HG03460 (cell line): Measurements from ENCODE around the gene DENND1B.
"Not testable (repeated sequence)": the region's sequence is repeated elsewhere in the genome, so short reads cannot be mapped to it uniquely, and the experiment has no call there.

Experiments used
- ATAC-seq: cut with Tn5 transposase; IDR thresholded peaks from one replicate; pipeline ENCODE4 v1.9.1; 2021; ENCODE audit not compliant: unreplicated experiment

Gene DENND1B

DNA sequence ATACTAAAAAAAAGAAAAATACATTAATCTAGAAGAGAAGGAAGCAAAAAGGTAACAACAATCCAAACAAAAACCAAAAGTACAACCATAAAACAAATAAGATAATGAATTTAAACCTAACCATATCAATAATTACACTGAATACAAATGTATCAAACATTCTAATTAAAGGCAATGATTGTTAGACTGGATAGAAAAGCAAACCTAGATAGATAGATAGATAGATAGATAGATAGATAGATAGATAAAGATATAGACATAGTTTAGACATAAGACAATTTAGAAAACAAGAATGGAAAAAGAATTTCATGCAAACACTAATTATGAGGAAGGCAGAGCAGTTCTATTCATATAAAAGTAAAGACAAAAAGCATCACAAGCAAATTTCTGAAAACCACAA lies 24.9 kb downstream of the DENND1B start:
- no peak for ATAC-seq

DNA sequence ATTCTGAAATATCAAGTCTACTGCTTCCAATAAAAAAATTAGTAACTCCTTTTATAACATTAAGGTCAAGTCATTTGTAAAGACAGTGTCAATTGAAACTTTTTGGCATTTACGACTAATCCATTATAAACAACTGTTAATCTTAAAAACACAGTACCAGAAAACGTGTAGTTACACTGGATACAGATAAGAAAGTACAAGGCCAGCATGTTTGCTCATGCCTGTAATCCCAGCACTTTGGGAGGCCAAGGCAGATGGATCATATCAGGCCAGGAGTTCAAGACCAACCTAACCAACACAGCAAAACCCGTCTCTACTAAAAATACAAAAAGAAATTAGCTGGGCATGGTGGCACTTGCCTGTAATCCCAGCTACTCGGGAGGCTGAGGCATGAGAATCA lies 29.4 kb downstream of the DENND1B start:
- no peak for ATAC-seq

- ATAC-seq: no peak
Measured at GRCh38 chr1:197744979-197745378, 30.3 kb downstream of the DENND1B start.

DNA sequence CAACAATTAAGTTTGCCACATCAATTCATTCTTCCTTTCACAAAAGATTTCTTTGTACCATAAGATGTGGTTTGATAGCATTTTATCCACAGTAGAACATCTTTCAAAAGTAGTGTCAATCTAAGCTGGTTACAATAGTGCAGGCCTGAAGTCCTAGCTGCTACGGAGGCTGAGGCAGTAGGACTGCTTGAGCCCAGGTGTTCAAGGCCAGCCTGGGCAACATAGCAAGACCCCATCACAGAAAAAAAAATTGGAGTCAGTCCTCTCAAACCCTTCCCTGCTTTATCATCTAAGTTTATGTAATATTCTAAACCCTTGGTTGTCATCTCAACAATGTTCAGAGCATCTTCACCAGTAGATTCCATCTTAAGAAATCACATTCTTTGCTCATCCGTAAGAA lies 31.7 kb downstream of the DENND1B start:
- no peak for ATAC-seq

- ATAC-seq: no peak
Measured at GRCh38 chr1:197740992-197741391, 34.3 kb downstream of the DENND1B start.

DNA sequence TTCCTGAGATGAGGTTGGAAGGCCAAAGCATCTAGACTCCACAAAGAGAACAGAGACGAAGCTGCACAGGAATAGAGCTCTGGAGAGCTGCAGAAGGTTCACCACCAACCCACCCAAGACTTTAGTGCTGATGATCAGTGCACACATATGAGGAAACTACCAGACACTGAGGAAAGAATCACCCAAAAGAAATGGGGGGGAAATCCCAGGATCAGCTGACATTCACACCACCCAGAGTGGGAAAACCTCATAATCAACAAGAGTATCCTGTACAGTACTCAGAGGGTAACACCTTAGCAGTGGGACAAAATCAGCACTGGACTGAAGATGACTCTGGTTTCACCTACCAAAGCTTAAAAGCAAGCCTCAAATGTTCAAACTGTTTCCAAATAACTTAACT lies 36.4 kb downstream of the DENND1B start:
- no peak for ATAC-seq

DNA sequence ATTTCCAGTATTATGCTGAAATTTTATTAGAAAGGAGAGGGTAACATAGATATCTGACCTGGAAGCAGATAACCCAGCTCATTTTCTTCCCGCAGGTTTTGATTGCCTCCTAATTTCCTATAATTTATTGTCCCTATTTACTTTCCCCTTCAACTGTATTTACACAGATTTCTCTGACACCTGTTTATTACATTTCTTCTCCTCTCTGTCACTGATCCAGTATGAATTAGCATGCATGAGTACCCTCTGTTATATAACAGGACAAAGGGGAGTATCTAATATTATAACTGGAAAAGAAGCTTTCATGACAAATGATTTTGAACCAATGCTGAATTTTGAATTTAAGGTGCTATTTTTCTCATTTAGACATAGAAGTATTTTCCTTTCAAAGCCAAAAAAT lies 37.4 kb downstream of the DENND1B start:
- ATAC-seq: no peak

DNA sequence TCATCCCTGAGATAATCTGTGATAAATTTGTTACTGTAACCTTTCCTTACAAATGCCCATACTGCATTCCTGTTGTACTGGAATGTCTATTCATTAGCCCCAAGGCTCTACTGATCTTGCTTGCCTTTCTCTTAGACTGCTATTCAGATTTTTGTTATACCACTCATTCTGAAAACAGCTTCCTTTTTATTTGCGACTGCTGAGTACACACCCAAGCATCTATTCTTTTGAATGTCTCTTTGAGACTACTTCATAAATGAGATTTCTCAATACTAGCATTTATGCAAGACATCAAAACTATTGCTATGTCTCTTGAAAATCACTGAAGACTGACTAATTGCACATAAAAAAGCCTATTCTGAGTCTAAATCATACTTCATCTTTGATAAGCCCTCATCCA lies 38.6 kb downstream of the DENND1B start:
- no peak for ATAC-seq

- ATAC-seq: no peak
Measured at GRCh38 chr1:197735461-197735860, 39.8 kb downstream of the DENND1B start.

DNA sequence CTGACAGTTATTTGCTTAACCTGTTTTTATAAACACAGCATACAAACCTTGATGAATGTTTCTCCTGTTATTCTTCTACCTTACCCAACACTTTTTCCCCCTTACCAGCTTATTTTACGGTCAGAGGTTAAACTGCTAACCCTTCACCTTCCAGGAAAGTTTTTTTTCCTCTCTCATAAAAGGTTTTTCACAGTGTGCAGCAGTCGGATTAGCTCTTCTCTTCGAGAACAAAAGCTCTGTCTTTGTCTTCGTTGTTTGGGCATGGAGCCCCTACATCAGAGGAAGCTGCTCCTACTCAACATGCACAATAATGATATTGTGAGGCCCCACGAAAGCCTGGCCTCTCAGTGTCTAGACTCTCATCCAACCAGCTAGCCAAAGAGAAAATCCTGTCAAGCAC lies 42.0 kb downstream of the DENND1B start:
- ATAC-seq: no peak

DNA sequence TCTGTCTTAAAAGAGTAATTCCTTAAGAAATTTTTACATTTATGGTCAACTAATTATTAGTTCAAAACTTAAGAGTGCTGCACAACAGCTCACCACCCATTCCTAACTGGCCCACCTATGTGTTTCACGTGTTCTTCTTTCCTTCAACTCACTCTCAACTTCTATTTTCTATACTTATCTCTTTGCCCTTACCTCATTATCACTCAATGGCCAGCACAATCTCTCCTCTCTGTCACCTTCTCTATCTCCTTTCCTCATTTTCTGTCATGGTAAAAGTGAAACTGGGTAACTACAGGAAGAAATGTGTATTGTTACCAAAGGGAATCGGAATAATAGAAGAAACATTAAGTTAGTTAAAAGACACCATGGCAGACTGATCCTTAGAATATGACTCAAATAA lies 43.1 kb downstream of the DENND1B start:
- no peak for ATAC-seq

DNA sequence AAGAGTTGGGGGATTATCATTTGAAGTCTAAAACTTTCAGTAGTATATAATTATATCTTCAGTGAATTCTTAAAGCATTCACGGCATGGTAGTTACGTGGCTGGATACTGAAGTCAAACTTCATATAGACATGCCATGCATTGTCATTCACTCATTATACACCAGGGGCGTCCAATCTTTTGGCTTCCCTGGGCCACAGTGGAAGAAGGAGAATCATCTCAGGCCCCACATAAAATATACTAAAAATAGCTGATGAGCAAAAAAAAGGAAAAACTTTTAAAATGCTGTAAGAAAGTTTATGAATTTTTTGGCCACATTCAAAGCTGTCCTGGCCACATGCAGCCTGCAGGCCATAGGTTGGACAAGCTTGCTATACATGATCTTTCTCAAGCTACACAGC lies 43.8 kb downstream of the DENND1B start:
- no peak for ATAC-seq

- no peak for ATAC-seq
Measured at GRCh38 chr1:197725976-197726375, 49.3 kb downstream of the DENND1B start.

DNA sequence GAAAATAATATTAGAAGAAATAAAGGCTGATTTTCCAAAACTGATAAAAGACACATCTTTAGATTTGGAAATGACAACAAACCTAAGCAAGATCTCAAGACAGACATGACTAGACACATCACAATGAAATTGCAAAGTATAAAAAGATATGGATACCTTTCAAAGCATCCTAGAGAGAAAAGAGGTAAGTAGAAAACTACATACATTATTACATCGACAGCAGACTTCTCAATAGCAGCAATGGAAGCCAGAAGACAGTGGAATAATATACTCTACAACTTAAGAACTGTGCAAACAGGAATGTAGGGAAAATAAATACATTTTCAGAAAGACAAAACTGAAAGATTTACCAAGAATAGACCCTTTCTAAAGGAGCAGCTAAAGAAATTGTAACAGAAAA lies 50.2 kb downstream of the DENND1B start:
- no peak for ATAC-seq

DNA sequence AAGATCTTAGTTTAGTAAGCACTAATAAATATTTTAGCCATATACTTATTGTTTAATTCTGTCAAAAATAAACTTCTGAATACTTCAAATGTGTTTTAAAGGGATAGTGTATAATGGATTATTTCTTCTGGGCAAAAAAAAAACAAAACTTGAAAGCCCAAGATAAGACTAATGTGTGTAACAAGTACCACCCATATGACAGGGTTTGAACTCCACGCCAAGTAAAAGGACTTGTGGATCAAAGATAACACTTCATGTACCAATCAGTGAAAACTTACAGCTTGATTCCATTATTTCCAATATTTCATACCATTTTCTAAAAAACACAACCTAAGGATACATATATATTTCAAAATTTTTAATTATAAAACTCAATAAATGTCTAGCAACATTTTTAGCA lies 59.5 kb downstream of the DENND1B start:
- no peak for ATAC-seq

DNA sequence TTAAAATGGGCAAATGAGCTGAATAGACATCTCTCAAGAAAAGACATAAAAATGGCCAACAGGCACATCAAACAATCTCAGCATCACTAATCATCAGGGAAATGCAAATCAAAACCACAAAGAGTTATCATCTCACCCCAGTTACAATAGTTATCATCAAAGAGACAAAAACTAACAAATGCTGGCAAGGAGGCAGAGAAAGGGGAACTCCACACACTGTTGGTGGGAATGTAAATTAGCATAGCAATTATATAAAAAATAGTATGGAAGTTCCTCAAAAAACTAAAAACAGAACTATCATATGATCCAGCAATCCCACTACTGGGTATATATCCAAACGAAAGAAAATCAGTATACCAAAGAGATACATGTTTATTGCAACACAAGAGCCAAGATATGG lies 68.7 kb downstream of the DENND1B start:
- no peak for ATAC-seq

DNA sequence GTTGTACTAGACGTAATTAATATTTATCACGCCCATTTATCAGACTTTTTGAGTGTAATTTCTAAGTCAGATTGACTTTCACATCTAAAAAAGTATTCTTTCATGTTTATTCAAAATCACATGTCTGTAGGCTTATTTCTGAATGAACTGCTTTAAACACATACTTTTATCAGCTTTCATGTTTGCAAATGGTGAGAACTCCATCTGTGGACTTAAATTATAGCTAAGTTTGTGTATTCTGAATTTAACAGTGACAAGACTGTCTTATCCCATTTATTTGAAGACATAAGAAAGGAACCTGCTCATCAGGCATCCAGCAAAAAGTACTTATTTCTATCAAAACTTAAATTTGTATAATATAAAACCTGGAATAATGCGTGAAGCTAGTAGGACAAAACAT lies 69.3 kb downstream of the DENND1B start:
- no peak for ATAC-seq

DNA sequence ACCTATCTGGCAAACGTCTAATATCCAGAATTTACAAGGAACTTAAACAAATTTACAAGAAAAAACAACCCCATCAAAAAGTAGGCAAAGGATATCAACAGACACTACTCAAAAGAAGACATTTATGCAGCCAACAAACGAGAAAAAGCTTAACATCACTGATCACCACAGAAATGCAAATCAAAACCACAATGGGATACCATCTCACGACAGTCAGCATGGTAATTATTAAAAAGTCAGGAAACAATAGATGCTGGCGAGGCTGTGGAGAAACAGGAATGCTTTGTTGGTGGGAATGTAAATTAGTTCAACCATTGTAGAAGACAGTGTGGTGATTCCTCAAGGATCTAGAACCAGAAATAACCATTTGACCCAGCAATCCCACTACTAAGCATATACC lies 74.6 kb downstream of the DENND1B start:
- ATAC-seq: not testable (repeated sequence)

DNA sequence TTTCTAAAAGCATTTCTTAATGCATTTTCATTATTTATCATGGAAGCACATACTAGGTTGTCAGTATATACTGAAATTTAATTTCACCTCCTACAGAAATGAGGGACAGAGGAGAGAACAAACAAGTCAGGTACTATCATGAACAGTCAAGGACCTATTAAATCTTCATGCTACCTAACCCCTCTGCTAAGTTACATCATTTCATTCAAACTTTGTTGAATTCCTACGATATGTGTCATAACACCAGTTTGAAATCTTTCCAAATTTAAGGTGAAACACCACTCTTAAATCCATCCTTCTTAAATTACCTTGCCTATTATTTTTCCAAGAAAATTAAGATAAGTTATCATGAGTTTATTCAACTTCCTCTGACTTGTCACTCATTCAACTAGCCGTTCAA lies 78.9 kb downstream of the DENND1B start:
- ATAC-seq: no peak

DNA sequence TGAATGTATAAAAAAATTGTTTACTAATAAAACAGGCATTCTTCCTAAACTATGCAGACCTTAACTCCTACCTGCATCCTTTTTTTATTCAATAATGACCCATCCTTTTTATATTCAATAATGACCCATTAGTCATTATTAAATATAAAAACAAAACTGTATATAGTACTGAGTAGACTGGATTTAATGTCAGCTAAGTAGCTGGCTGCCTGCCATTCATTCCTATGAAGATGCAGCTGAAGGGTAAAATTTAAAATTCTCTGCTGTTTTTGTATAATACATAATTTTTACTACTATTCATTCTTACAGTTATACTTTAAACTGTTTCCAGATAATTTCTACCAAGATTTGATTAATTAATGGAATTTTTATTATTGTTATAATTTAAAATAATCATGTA lies 79.3 kb downstream of the DENND1B start:
- no peak for ATAC-seq

GRCh38 chr1:197692965-197693364 lies 82.3 kb downstream of the DENND1B start:
- no peak for ATAC-seq

GRCh38 chr1:197691816-197692215 lies 83.5 kb downstream of the DENND1B start:
- ATAC-seq: no peak

DNA sequence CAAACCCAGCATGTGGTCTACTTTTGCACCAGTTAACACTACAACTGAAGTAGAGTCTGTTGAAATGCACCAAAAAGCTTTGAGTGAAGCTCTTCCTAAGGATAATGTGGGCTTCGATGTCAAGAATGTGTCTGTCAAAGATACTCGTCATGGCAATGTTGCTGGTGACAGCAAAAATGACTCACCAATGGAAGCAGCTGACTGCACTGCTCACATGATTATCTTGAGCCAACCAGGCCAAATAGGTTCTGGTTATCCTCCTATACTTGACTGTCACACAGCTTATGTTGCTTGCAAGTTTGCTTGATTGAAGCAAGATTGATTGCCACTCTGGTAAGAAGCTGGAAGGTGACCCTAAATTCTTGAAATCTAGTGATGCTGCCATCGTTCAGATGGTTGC lies 85.2 kb downstream of the DENND1B start:
- no peak for ATAC-seq

DNA sequence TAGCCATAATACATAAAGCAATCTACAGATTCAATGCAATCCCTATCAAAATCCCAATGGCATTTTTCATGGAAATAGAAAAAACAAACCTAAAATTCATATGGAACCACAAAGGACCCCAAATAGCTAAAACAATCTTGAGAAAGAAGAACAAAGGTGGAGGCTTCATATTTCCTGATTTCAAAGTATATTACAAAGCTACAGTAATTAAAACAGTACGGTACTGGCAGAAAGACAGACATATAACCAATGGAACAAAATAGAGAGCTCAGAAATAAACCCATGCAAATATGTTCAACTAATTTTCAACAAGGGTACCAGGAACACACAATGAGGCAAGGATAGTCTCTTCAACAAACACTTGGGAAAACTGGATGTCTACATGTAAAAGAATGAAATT lies 87.0 kb downstream of the DENND1B start:
- no peak for ATAC-seq
